ENCODE measurements around the gene CYTH4. TPM values are rescaled to one million over a fixed set of nuclear protein-coding genes. Genes with fewer than 3 reads are reported as not detected.

CYTH4 gene
- total RNA-seq, 1 donor from 2014 or later: 7.5 TPM

- intact Hi-C loops (cut with DNase I): no loop called here
- DNase-seq (ENCODE audit: missing footprints) (no peak), ATAC-seq (no peak)
Observed at GRCh38 chr22:37281646-37282384, 493 bp upstream of the CYTH4 start.

GRCh38 chr22:37283393-37283937, 1.2 kb downstream of the CYTH4 start:
- ATAC-seq (no peak), DNase-seq (ENCODE audit: missing footprints) (no peak)
- intact Hi-C loops (cut with DNase I): no loop called here

GRCh38 chr22:37284126-37284804, 2.0 kb downstream of the CYTH4 start:
- ATAC-seq (peak; percentile 9), DNase-seq (ENCODE audit: missing footprints) (no peak)
- intact Hi-C loops (cut with DNase I): no loop called here

GRCh38 chr22:37284805-37285355, 2.6 kb downstream of the CYTH4 start:
- ATAC-seq: peak; percentile 86
- peak; percentile 86 for DNase-seq (ENCODE audit: missing footprints)
- intact Hi-C loops (cut with DNase I): no loop called here

- no peak for ATAC-seq
- no peak for DNase-seq (ENCODE audit: missing footprints)
- intact Hi-C loops (cut with DNase I): no loop called here
Observed at GRCh38 chr22:37285937-37286336, 3.6 kb downstream of the CYTH4 start.

- intact Hi-C loops (cut with DNase I): no loop called here
- DNase-seq (ENCODE audit: missing footprints) (no peak), ATAC-seq (no peak)
Observed at GRCh38 chr22:37287550-37287951, 5.2 kb downstream of the CYTH4 start.

- intact Hi-C loops (cut with DNase I): no loop called here
- DNase-seq (ENCODE audit: missing footprints) (no peak), ATAC-seq (no peak)
Observed at GRCh38 chr22:37288521-37288920, 6.2 kb downstream of the CYTH4 start.

GRCh38 chr22:37289156-37289735, 6.9 kb downstream of the CYTH4 start:
- DNase-seq (ENCODE audit: missing footprints) (no peak), ATAC-seq (no peak)
- intact Hi-C loops (cut with DNase I): no loop called here

- ATAC-seq: peak; percentile 58
- no peak for DNase-seq (ENCODE audit: missing footprints)
- intact Hi-C loops (cut with DNase I): no loop called here
Observed at GRCh38 chr22:37290737-37291136, 8.4 kb downstream of the CYTH4 start.

- intact Hi-C loops (cut with DNase I): no loop called here
Observed at GRCh38 chr22:37291559-37292298, 9.4 kb downstream of the CYTH4 start.

GRCh38 chr22:37292641-37293040, 10.3 kb downstream of the CYTH4 start:
- intact Hi-C loops (cut with DNase I): no loop called here
- DNase-seq (ENCODE audit: missing footprints) (no peak), ATAC-seq (no peak)

More at GRCh38 chr22:37291559-37292298, 9.4 kb downstream of the CYTH4 start:
- no peak for ATAC-seq
- DNase-seq (ENCODE audit: missing footprints): no peak

- intact Hi-C loops (cut with DNase I): no loop called here
- ATAC-seq (no peak), DNase-seq (ENCODE audit: missing footprints) (no peak)
Observed at GRCh38 chr22:37293172-37293571, 10.9 kb downstream of the CYTH4 start.

- intact Hi-C loops (cut with DNase I): no loop called here
- no peak for ATAC-seq
- DNase-seq (ENCODE audit: missing footprints): no peak
Observed at GRCh38 chr22:37294747-37295146, 12.4 kb downstream of the CYTH4 start.

- ATAC-seq (no peak), DNase-seq (ENCODE audit: missing footprints) (no peak)
- intact Hi-C loops (cut with DNase I): no loop called here
Observed at GRCh38 chr22:37295213-37295886, 13.0 kb downstream of the CYTH4 start.

GRCh38 chr22:37295946-37296345, 13.6 kb downstream of the CYTH4 start:
- intact Hi-C loops (cut with DNase I): no loop called here
- DNase-seq (ENCODE audit: missing footprints): no peak
- no peak for ATAC-seq

GRCh38 chr22:37298748-37299495, 16.6 kb downstream of the CYTH4 start:
- ATAC-seq: no peak
- DNase-seq (ENCODE audit: missing footprints): peak; percentile 80
- intact Hi-C loops (cut with DNase I): no loop called here

GRCh38 chr22:37299969-37300509, 17.7 kb downstream of the CYTH4 start:
- ATAC-seq: no peak
- intact Hi-C loops (cut with DNase I): no loop called here
- no peak for DNase-seq (ENCODE audit: missing footprints)
